Progenitor cell of endocrine pancreas (in vitro differentiated cells): ENCODE data around the gene PAFAH1B2. TPM values are rescaled to one million over a fixed set of nuclear protein-coding genes. Genes with fewer than 3 reads are reported as not detected.
A peak's percentile ranks its signal among the peaks of the same experiment; 100 is the strongest.
"Not testable (repeated sequence)": the region's sequence is repeated elsewhere in the genome, so short reads cannot be mapped to it uniquely, and the experiment has no call there.

Experiments used
- DNase-seq: peaks from one replicate; pipeline ENCODE4 v3.0.0; 2021; ENCODE audit warnings: low spot score; ENCODE audit not compliant: unreplicated experiment
- H3K27ac Mint-ChIP-seq: 2 replicates; pipeline ENCODE4 v1.8.0; 2021; ENCODE audit warnings: mild to moderate bottlenecking, moderate library complexity, mixed read lengths
- H3K27me3 Mint-ChIP-seq: 2 replicates; pipeline ENCODE4 v1.8.0; 2021; ENCODE audit warnings: mixed read lengths
- H3K36me3 Mint-ChIP-seq: 2 replicates; pipeline ENCODE4 v1.8.0; 2022; ENCODE audit warnings: mixed read lengths; ENCODE audit not compliant: insufficient read depth
- H3K4me1 Mint-ChIP-seq: 2 replicates; pipeline ENCODE4 v1.8.0; 2021; ENCODE audit warnings: low read depth, mixed read lengths
- H3K4me3 Mint-ChIP-seq: 2 replicates; pipeline ENCODE4 v1.8.0; 2021; ENCODE audit warnings: low read depth, mild to moderate bottlenecking, moderate library complexity, mixed read lengths
- H3K9me3 Mint-ChIP-seq: 2 replicates; pipeline ENCODE4 v1.8.0; 2021; ENCODE audit warnings: low read depth, mixed read lengths
- total RNA-seq: library from RNA; stranded (reverse); gene quantifications from 2 replicates; pipeline ENCODE4 v1.2.1, GENCODE V29; 2021
- TF ChIP-seq, protein P1 (sequence below): fragments of 200-600 bp; sonication (generic); IDR thresholded peaks from one replicate; pipeline ENCODE4 v1.5.0; 2021; ENCODE audit warnings: antibody characterized with exemption, mild to moderate bottlenecking; ENCODE audit not compliant: unreplicated experiment

The PAFAH1B2 gene
- total RNA-seq, 1 donor from 2014 or later = 121 TPM

DNA sequence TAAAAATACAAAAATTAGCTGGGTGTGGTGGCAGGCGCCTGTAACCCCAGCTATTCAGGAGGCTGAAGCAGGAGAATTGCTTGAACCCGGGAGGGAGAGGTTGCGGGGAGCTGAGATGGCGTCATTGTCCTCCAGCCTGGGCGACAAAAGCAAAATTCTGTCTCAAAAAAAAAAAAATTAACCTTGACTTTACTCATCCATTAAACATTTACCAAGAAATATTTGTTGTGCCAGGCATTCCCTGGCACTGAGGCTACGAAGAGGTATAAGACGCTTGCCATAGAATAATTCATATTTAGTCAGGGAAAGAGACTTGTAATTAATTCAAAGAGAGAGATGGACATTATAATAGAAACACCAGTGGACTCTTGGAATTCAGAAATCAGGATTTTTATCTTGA is 13.2 kb upstream of the PAFAH1B2 start:
- TF ChIP-seq, protein P1, sequence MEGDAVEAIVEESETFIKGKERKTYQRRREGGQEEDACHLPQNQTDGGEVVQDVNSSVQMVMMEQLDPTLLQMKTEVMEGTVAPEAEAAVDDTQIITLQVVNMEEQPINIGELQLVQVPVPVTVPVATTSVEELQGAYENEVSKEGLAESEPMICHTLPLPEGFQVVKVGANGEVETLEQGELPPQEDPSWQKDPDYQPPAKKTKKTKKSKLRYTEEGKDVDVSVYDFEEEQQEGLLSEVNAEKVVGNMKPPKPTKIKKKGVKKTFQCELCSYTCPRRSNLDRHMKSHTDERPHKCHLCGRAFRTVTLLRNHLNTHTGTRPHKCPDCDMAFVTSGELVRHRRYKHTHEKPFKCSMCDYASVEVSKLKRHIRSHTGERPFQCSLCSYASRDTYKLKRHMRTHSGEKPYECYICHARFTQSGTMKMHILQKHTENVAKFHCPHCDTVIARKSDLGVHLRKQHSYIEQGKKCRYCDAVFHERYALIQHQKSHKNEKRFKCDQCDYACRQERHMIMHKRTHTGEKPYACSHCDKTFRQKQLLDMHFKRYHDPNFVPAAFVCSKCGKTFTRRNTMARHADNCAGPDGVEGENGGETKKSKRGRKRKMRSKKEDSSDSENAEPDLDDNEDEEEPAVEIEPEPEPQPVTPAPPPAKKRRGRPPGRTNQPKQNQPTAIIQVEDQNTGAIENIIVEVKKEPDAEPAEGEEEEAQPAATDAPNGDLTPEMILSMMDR = no peak
- H3K4me1 Mint-ChIP-seq = no peaks in the 10 kb centered on the region
- H3K27ac Mint-ChIP-seq = no peak overlapping the region
- H3K36me3 Mint-ChIP-seq = no peaks in the 10 kb centered on the region
- H3K27me3 Mint-ChIP-seq = peaks cover 9% of the 10 kb centered on the region
- no peaks in the 10 kb centered on the region for H3K9me3 Mint-ChIP-seq
- no peak overlapping the region for H3K4me3 Mint-ChIP-seq
- DNase-seq = no peak

DNA sequence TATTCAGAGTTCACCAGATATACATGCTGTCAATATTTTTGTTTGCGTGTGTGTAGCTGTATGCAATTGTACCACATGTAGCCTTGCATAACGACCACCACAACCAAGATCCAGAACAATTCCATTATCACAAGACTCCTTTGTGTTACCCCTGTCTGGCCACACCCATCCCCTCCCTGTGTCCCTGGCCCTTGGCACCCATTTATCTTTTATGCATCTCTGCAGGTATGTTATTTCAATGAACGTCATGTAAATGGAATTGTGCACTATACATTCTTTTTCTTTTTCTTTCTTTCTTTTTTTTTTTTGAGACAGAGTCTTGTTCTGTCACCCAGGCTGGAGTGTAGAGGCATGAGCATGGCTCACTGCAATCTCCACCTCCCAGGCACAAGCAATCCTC is 9.7 kb upstream of the PAFAH1B2 start:
- no peak overlapping the region for H3K27ac Mint-ChIP-seq
- H3K36me3 Mint-ChIP-seq = no peaks in the 10 kb centered on the region
- peaks cover 3% of the 10 kb centered on the region for H3K4me1 Mint-ChIP-seq
- no peaks in the 10 kb centered on the region for H3K9me3 Mint-ChIP-seq
- no peak overlapping the region for H3K4me3 Mint-ChIP-seq
- DNase-seq = no peak
- TF ChIP-seq, protein P1 = no peak
- no peaks in the 10 kb centered on the region for H3K27me3 Mint-ChIP-seq

DNA sequence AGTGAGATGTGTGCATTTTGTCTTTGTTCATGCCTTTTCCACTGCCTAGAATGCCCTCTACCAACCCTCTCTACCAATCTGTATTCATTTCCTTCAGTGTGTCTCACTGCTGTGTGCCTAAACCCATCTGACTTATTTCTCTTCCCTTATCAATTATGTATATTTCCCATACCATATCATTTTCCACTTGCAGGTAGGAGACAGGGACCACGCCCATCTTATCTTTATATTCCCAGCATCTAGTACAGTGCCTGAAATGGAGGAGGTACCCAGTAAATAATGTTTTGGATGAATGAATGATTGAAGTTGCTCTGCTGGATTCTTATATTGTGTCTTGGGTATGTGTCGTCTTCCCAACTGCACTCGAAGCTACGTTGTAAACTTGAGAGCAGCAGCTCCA is 9.1 kb upstream of the PAFAH1B2 start:
- not testable (repeated sequence) for DNase-seq, H3K4me3 Mint-ChIP-seq, H3K27ac Mint-ChIP-seq, H3K36me3 Mint-ChIP-seq, H3K9me3 Mint-ChIP-seq, H3K4me1 Mint-ChIP-seq, H3K27me3 Mint-ChIP-seq

DNA sequence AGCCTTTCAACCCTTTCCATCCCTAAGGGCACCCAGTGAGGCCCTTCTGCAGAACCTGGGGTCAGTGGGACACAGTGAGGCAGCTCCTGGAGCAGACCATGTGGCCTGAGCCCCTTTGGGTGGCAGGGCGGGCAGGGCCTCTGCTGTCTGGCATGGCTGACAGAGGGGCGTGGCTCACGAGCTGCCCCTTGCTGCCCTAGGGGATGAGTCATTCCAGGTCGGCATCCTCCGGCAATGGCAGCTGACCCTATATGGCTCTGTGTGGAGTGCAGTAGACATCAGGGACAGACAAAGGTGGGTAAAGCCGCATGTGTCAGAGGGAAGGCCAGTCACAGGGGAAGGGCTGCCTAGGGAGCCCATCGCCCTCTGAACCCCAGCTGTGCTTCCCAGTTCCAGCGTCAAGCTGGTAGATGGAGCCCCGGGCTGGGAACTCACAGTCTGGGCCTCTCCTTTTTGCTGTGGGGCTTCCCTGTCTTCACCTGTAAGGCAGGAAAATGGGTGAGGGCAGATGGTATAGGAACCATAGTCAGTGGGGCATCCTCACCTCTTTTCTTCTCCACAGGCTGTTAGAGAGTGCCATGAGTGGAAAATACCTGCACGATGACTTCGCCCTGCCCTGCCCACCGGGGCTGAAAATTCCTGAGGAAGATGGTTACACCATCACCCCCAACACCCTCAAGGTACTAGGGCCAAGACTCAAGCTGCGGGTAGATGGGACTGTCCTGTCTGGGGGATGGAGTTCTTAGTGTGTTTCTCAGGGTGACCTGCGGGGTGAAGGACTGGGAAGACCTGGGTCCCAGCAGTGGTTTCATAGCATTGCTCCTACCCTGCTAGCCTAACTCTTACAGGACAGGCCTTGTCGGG is 6.6 kb upstream of the PAFAH1B2 start:
- H3K27me3 Mint-ChIP-seq, H3K4me3 Mint-ChIP-seq, DNase-seq, H3K27ac Mint-ChIP-seq, H3K9me3 Mint-ChIP-seq, H3K36me3 Mint-ChIP-seq: not testable (repeated sequence)
- H3K4me1 Mint-ChIP-seq = peaks cover 14% of the 10 kb centered on the region

DNA sequence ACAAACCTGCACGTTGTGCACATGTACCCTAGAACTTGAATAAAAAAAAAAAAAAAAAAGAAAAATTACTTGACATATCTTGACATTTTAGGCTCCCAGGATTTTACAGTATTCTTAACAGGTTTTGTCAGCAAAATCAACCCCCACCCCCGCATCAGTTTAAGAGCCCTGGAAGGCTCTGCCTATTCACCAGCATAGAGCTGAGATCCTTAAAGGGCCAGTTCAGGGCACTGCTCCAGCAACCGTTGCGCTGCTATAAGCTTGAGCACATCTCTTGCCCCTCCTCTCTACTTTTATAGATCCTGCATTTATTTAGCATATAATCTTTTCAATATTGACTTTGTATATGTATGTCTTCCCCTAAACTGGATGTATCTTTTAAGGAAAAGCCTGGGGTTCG is 697 bp upstream of the PAFAH1B2 start:
- Mint-ChIP-seq H3K4me1 (peaks cover 40% of the 10 kb centered on the region), H3K36me3 (peaks cover 6% of the 10 kb centered on the region), H3K27me3 (peaks cover 10% of the 10 kb centered on the region)

DNA sequence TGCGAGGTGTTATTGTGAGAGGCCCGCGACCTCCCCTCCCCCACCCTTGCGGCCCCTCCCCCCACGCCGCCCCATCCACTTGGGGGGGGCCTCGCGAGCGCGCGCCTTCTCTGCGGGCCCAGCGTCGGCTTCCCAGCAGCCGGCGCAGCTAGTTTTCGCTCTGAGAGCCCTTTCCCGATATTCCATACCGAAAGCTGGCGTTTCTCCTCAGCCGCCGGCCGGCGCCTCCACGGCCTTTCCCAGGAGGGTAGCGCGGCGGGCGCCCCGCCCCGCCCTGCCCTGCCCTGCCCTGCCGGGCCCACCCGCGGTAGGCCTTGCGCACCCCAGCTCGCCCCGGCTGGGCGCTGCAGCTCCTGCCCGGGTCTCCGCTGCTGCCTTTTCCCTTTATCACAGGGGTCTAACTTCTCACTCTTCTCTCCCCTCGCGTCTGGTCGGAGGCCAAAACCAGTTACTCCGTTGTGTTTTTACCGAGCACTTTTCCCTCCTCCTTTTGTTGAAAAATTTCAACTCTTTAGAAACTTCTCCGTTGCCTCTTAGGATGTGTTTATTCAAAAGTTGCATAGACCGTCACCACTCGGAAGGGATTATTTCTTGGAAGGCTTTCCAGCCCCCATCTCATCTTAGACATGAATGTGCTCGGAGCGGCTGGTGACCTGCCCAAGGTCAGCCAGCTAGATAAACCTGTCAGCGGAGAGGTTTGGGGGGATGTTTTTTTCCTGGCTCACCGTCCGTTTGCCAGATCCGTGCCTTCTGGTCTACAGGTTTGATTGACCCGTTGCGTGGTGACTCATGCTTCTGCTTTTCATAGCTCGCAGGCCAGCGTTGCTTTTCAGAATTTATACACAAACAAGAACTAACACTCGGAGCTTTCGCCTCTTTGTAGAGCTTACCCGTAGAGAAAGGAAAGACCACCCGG is 648 bp downstream of the PAFAH1B2 start:
- DNase-seq = no peak
- peaks cover 35% of the 10 kb centered on the region for H3K4me1 Mint-ChIP-seq
- H3K4me3 Mint-ChIP-seq = peak overlapping the region; percentile 99
- H3K36me3 Mint-ChIP-seq = peaks cover 7% of the 10 kb centered on the region
- peak overlapping the region; percentile 99 for H3K27ac Mint-ChIP-seq
- peaks cover 10% of the 10 kb centered on the region for H3K27me3 Mint-ChIP-seq
- H3K9me3 Mint-ChIP-seq = no peaks in the 10 kb centered on the region
- TF ChIP-seq, protein P1 = no peak

More for the DNA sequence above, 697 bp upstream of the PAFAH1B2 start:
- Mint-ChIP-seq H3K27ac (peak overlapping the region; percentile 97), H3K4me3 (peak overlapping the region; percentile 99), H3K9me3 (no peaks in the 10 kb centered on the region)
- TF ChIP-seq, protein P1 = no peak
- no peak for DNase-seq
